Subcutaneous abdominal adipose tissue (tissue), 5 donors: ENCODE results near the gene SYF2.

ENCODE experiments used
- H3K27ac ChIP-seq: one replicate; pipeline ENCODE4 v1.7.0; 2013; ENCODE audit warnings: low read depth, mild to moderate bottlenecking, inconsistent platforms, low read length, moderate library complexity
- H3K27me3 ChIP-seq, 5 donors: one replicate each; pipeline ENCODE4 v1.7.0; 2013; ENCODE audit warnings: low read length in 5 of 5, inconsistent platforms in 1 of 5; ENCODE audit not compliant: control insufficient read depth in 5 of 5, insufficient read depth in 4 of 5
- H3K36me3 ChIP-seq, 5 donors: one replicate each; pipeline ENCODE4 v1.7.0; 2013; ENCODE audit warnings: low read length in 5 of 5; ENCODE audit not compliant: control insufficient read depth in 5 of 5, insufficient read depth in 5 of 5
- H3K4me1 ChIP-seq, 5 donors: one replicate each; pipeline ENCODE4 v1.7.0; 2013; ENCODE audit warnings: low read length in 5 of 5, mild to moderate bottlenecking in 3 of 5, moderate library complexity in 1 of 5; ENCODE audit not compliant: control insufficient read depth in 5 of 5, insufficient read depth in 5 of 5
- H3K4me3 ChIP-seq, 5 donors: one replicate each; pipeline ENCODE4 v1.7.0; 2013; ENCODE audit warnings: low read length in 5 of 5, low read depth in 1 of 5
- H3K9ac ChIP-seq, 5 donors: one replicate each; pipeline ENCODE4 v1.7.0; 2013; ENCODE audit warnings: low read length in 5 of 5, mild to moderate bottlenecking in 4 of 5, moderate library complexity in 3 of 5
- H3K9me3 ChIP-seq, 5 donors: one replicate each; pipeline ENCODE4 v1.7.0; 2013; ENCODE audit warnings: low read length in 5 of 5; ENCODE audit not compliant: control insufficient read depth in 5 of 5
- donor health status: healthy.
- donor health status: healthy.
- donor health status: healthy.
- donor health status: healthy.
- donor health status: healthy.

The SYF2 gene

DNA sequence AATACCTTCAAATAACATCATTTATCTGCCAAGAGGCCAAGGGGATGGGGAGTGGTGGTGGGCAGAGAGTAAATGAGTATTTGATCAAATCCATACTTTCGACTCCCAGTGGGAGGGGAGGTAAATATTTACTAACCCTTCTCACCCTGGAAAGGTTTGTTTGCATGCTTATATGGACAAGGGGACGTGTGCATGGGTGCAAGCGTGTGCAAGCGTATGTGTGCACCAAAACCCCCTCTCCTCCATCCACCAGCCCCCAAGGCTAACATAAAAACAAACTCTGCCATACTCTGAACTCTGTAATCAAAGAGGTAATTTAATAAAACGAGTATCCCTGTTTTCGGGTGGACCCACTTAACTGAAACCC lies 58.0 kb downstream of the SYF2 start:
- Histone ChIP-seq H3K9ac (no peak overlapping the region), H3K27ac (no peak overlapping the region), H3K4me1 (no peaks in the 10 kb centered on the region)

DNA sequence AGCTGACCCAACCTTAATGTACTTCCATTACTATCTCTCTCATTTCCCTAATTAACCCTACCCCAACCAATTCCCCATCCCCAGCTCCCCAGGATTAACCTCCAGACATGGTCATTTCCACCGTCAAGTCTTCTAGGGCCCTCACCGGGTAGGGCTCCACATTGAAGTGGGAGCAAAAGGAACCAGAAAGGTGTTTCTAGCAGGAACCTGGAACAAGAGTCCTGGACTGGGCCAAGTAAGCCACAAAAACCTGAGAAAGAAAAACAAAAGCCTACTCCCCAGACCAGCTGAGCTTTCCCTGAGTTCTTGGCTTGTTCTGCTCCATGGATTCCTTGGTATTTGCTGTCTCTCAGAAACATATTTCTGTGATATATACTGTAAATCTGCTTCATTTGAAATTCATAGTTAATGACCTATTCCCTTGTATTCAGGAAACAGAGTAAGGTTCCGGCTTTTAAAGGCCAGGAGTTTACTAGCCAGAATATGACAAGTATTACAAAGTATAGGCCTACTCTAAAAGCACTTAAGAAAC lies 58.4 kb downstream of the SYF2 start:
- no peaks in the 10 kb centered on the region for H3K4me1 ChIP-seq
- no peaks in the 10 kb centered on the region for H3K36me3 ChIP-seq
- H3K9me3 ChIP-seq: no peaks in the 10 kb centered on the region
- no peaks in the 10 kb centered on the region for H3K27me3 ChIP-seq
- H3K4me3 ChIP-seq: no peak overlapping the region
- no peak overlapping the region for H3K27ac ChIP-seq
- H3K9ac ChIP-seq: no peak overlapping the region

More for the DNA sequence above, 58.0 kb downstream of the SYF2 start:
- Histone ChIP-seq H3K9me3 (no peaks in the 10 kb centered on the region), H3K36me3 (no peaks in the 10 kb centered on the region), H3K27me3 (no peaks in the 10 kb centered on the region), H3K4me3 (no peak overlapping the region)
